NCI-H774 (cell line): ENCODE results near the gene H1-8.

ENCODE experiments used
- DNase-seq: peaks from one replicate; lab custom pipeline; 2025; lab: John Stamatoyannopoulos, UW

Gene H1-8

DNA sequence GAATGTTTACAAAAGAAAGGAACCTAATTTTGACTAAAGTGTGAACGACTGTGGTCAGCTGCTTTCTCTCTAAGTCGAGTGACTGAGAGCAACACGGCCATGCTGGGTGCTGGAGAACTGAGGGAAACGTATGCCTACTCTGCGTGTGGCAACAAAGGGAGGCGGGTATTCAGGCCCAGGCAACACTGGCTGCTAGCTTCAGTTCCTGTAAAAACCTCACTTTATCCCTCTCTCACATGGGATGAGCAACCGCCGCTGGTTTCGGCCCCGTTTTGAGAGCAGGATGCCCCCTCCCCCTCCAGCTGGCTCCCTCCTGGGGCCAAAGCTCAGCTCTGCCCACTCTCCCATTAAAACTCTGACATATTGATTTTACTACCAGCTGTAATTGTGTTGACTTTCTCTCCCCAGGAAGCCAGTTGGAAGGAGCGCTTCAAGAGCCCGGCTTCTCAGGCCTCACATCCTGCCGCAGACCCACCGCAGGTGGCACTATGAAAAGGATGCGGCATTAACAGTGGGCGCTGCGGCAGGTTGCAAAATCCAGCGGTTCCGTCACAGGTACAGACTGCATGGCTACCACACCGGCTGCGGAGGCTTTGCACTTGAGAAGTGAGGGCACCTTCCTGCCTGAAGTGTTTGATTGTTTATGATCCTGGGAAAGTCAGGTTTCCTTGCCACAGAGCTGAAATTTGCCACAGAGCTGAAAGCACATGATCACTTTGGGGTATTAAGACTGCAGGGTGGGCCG, 50.8 kb downstream of the H1-8 start:
- peak; percentile 77 for DNase-seq

DNA sequence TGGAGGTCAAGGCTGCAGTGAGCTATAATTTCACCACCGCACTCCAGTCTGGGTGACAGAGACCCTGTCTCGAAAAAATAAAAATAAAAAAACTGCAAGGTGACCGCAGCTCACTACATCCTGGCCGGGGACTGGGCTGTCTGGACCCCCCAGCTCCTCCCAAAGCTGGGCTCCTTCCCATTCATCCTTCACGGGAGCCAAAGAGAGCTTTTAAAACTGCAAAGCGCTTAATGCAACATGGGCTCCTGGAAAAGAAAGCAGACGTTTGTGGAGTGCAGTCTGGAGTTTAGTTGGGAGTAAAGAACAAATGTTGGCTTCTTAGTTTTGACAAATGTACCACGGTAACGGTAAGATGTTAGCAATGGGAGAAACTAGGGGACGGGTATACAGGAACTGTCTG, 51.4 kb downstream of the H1-8 start:
- DNase-seq: no peak

DNA sequence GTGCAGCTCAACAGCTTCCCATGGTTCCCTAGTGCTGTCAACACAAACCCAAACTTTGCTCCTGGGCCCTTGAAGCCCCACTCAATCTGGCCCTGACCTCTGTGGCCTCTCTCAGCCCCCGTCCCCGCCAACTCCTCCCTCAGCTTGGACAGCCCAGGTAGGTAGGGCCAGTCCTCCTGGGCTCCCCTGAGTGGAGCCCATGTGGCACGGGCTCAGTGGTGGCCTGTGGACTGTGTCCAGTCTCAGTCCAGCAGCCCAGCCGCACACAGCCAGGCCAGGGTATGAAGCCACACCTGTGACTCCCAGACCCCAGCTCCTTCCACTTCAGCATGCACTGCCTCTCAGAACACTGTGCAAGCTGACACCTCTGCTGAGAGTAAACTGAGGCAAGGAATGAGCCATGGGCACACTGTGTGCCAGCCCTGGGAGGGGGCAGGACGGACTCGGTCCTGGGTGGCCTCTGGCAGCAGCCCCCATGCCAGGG, 52.0 kb downstream of the H1-8 start:
- DNase-seq: no peak

DNA sequence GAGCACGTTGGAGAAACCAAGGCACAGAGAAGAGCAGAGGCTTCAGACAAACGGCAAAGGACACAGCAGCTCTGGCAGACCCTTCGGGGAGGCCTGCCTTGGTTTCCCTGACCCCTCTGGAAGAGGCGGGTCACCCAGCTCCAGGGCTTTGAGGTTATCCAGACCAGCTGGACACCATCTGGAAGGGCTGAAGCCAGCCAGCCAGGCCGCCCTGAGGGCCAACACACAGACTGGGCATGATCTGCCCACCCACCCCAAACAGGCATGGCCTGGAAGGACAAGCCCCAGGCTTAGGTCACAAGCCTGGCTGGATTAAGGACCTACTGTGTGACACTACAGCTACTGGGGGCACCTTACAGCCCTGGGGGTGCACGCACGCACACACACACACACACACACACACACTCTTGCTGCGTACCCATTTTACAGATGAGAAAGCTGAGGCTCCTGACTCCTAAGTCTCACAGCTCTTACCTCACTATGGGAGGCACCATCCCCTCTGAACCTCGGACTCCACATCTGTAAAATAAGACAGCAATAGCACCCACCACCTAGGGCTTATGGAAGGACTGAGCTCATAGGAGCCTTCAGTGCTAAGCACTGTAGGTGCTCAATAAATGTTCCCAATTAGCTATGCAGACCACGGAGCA, 52.7 kb downstream of the H1-8 start:
- no peak for DNase-seq

DNA sequence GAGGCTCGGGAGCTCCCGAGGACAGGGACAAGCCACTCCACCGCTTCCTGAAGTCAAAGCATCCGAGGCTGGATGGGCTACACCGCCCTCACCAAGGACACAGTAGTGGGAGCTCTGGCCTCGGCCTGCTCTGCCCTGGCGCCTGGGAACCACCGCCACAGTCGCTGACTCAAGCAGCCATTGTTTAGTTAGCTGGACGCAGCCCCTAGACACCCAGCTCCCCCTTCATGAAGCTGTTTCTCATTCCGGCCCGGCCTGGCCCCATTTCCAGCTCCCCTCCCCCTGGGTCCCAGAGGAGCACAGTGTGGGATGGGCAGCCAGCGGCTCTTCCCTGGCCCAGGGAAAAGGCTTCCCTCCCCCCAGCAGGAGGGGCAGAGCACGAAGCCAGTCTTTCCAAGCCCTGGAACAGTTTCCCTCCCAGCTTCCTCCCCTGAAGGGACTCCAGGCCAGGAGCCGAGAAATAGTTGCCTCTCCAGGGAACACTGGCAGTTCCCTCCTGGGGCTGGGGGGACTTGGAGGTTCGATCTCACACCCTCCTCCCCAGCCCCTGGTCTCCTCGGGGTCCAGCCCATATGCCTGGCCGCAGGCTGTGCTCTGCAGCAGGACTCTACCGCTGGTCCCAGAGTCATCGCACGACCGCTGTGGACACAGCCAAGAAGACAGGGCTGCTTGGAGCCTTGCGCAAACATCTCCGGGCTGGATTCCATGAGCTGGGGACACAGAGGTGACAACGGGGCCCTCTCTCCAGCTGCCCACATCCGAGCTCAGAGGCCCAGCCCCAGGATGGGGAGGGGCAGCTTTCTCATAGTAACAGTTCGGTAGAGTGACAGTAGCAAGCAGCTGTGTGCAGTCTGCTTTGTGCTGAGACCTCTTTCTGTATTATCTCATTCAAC, 53.5 kb downstream of the H1-8 start:
- DNase-seq: no peak

DNA sequence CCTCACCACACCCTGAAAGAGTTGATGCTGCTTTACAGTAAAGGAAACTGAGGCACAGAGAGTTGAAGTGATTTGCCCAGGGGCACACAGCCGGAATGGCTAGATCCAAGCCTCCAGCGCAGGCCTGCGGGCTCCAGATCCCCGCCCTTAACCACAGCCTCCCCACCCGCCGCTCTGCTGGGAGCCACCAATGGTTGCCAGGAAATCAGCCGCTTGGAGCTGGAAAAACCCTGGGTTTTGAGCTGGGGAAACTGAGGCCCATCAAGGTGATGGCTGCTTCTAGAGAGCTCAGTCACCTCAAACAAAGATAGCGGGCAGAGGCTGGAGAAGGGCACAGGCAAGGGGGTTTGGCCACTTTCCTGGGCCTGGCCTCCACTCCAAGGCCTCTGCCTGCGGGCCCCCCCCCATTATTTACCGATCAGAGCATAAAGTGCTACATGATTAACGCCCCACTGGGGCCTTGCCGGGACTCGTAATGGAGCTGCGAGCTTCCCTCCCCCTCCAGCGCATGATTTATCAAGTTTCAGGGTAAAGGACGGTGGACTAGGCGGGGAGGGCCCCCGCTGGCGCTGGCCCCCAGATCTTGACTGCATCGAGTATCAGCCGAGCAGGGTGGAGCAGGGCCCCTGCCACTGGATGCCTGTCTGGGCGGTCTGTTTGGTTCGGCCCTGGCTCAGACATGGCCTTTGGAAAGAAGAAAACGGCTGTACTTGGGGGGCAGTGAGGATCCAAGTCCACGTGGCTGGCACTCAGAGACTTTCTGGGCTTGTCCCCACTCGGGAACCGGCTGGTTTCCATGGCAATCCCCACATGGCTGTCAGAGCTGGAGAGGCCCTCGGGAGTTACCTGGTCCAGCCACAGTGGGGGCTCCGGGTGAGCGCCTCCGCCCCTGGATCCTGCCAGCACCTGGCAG, 54.4 kb downstream of the H1-8 start:
- DNase-seq: no peak

DNA sequence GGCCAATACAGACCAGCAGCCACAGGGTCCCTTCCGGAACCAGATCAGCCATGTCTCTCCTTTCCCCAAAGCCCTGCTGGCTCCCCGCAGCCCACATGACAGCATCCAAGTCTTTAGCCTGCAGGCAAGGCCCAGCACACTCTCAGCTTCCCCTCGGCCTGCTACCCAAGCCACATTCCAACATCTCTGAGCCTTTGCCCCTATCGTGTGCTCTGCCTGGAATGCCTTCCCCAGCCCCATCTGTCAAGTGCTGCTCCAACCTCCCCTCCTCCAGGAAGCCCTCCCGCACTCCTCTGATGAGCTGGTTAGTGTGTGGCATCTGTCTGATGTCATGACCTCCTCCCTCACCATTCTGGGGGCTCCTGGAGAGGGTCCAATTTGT, 55.0 kb downstream of the H1-8 start:
- DNase-seq: no peak

DNA sequence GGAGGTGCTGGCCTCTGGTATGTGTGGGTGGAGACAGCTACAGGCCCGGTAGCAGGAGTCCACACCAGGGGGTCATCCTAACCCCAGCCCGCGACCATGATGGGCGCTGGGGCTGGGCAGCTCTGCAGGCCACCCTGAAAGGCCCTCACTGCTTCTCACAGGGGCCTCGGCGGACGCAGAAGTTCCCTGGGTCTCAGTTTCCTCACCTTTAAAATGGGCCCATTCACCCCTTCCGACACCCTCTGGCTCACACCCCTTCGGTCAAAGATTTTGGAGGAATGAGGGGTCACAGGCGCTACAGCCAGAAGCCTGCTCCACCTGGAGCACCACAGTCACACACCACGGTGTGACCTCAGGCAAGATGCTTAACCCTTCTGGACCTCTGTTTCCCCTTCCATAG, 55.5 kb downstream of the H1-8 start:
- no peak for DNase-seq

DNA sequence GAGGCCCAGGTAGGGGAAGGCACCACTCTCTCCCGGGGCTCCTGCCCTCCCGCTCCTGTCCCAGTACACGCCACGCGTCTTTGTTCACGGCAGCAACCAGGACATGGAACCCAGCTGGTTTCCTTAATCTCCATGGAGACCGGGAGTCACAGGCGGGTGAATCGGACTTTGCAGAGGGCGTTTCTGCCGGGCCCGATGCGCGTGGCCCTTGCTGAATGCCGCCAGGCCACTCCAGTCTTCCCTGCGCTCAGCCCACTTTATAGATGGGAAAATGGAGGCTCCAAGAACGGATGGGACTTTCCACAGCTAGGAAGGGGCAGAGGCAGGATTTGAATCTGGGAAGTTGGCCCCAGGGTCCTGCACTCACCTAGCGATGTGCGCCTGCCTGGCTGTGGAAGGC, 56.1 kb downstream of the H1-8 start:
- DNase-seq: no peak

DNA sequence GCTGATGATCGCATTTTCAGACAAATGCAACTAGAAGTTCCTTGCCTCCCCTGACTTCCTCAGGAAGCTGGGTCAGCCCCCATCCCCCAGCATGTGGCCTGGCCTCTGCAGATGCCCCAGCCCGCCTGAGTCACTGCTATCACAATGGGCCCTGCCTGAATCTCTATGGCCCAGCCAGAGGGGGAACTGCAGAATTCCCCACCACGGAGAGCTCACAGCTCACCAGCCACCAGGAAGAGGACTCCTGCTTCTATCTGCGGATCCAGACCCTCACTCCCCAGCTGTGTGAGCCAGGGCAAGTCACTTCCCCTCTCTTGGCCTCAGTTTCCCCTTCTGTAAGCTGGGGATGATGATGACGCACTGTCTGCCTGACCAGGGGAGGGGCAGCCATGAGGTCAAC, 56.6 kb downstream of the H1-8 start:
- no peak for DNase-seq

DNA sequence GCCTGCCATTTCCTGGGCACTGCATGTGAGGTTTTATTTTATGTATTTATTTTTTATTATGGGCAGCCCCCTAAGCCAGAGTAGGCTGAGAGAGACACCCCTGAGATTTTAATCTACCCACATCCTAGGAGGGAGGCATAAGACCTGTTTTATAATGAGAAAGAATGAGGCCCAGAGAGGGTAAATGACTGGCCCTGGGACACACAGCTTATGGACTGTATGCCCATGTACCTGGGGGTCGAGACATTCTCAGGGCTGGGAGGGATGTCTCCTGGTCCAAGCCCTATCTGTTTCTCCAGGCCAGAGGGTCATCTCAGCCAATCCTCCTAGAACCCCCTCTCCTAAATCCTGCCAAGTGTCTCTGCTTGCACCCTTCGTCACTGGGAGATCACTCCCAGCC, 57.4 kb downstream of the H1-8 start:
- no peak for DNase-seq
